Neural cell (in vitro differentiated cells): Measurements from ENCODE around the gene RASGEF1B. TPM values are rescaled to one million over a fixed set of nuclear protein-coding genes. Genes with fewer than 3 reads are reported as not detected.

Source experiments
- H2AFZ ChIP-seq: fragments of 200-600, 300-800 bp; sonication (generic), shearing (Covaris generic); 2 replicates; pipeline ENCODE4 v1.6.0; 2014; ENCODE audit warnings: low read depth, mild to moderate bottlenecking, antibody characterized with exemption, low read length, moderate library complexity
- H3F3A ChIP-seq: fragments of 200-600 bp; shearing (Covaris generic); 2 replicates; pipeline ENCODE4 v1.6.1; 2016; ENCODE audit warnings: mild to moderate bottlenecking, moderate library complexity, mixed read lengths, antibody characterized with exemption, low read length; ENCODE audit not compliant: insufficient read depth, poor library complexity, severe bottlenecking
- H3K27ac ChIP-seq: fragments of 200-600, 300-800 bp; sonication (generic), shearing (Covaris generic); 2 replicates; pipeline ENCODE4 v1.5.1; 2014; ENCODE audit warnings: mild to moderate bottlenecking, low read length, moderate library complexity
- H3K27me3 ChIP-seq: fragments of 300-800, 200-600 bp; sonication (generic), shearing (Covaris generic); 2 replicates; pipeline ENCODE4 v1.6.0; 2014; ENCODE audit warnings: mild to moderate bottlenecking, low read depth, low read length, moderate library complexity; ENCODE audit not compliant: insufficient read depth
- H3K36me3 ChIP-seq: fragments of 300-800, 200-600 bp; sonication (generic), shearing (Covaris generic); 2 replicates; pipeline ENCODE4 v1.5.1; 2014; ENCODE audit warnings: mild to moderate bottlenecking, antibody characterized with exemption, low read length, moderate library complexity; ENCODE audit not compliant: insufficient read depth
- H3K4me2 ChIP-seq: fragments of 300-800, 200-600 bp; sonication (generic), shearing (Covaris generic); 2 replicates; pipeline ENCODE4 v1.6.0; 2014; ENCODE audit warnings: mild to moderate bottlenecking, low read length
- H3K4me3 ChIP-seq: fragments of 300-800, 200-600 bp; sonication (generic), shearing (Covaris generic); 2 replicates; pipeline ENCODE4 v1.5.1; 2014; ENCODE audit warnings: mild to moderate bottlenecking, low read length, moderate library complexity
- H3K79me2 ChIP-seq: fragments of 200-600 bp; shearing (Covaris generic); replicated peaks from 2 replicates; pipeline ENCODE4 v1.6.0; 2014; ENCODE audit warnings: mild to moderate bottlenecking, low read length, moderate library complexity; ENCODE audit not compliant: insufficient read depth
- H3K9ac ChIP-seq: fragments of 300-800, 200-600 bp; sonication (generic), shearing (Covaris generic); 2 replicates; pipeline ENCODE4 v1.6.1; 2016; ENCODE audit warnings: mild to moderate bottlenecking, low read length, mixed read lengths
- H3K9me2 ChIP-seq: fragments of 200-600 bp; shearing (Covaris generic); 2 replicates; pipeline ENCODE4 v1.6.1; 2016; ENCODE audit warnings: mild to moderate bottlenecking, low read length, mixed read lengths; ENCODE audit not compliant: insufficient read depth
- H3K9me3 ChIP-seq: fragments of 200-600, 300-800 bp; sonication (generic), shearing (Covaris generic); 2 replicates; pipeline ENCODE4 v1.6.1; 2016; ENCODE audit warnings: mild to moderate bottlenecking, mixed run types, low read length, moderate library complexity, mixed read lengths
- H4K20me1 ChIP-seq: fragments of 200-600 bp; shearing (Covaris generic); 2 replicates; pipeline ENCODE4 v1.6.1; 2016; ENCODE audit warnings: mild to moderate bottlenecking, mixed run types; ENCODE audit not compliant: insufficient read depth
- EP300 ChIP-seq: fragments of 450-650 bp; conservative IDR thresholded peaks from 2 replicates; pipeline ENCODE4 v1.6.1; 2014; ENCODE audit warnings: antibody characterized with exemption, mild to moderate bottlenecking, moderate library complexity; ENCODE audit not compliant: poor library complexity, severe bottlenecking
- EZH2 ChIP-seq: fragments of 200-600, 300-800 bp; shearing (Covaris generic), sonication (generic); IDR thresholded peaks from 2 replicates; pipeline ENCODE4 v1.6.1; 2014; ENCODE audit warnings: antibody characterized with exemption, low read length, borderline replicate concordance, mild to moderate bottlenecking; ENCODE audit not compliant: insufficient read depth, poor library complexity, severe bottlenecking
- MXI1 ChIP-seq: fragments of 450-650 bp; conservative IDR thresholded peaks from 2 replicates; pipeline ENCODE4 v1.6.1; 2014; ENCODE audit warnings: antibody characterized with exemption, mild to moderate bottlenecking; ENCODE audit not compliant: poor library complexity, severe bottlenecking
- RAD21 ChIP-seq: fragments of 450-650 bp; conservative IDR thresholded peaks from 2 replicates; pipeline ENCODE4 v1.6.1; 2014; ENCODE audit warnings: antibody characterized with exemption, mild to moderate bottlenecking, moderate library complexity
- TAF1 ChIP-seq: IDR thresholded peaks from 2 replicates; pipeline ENCODE4 v1.6.1; 2012; ENCODE audit warnings: low read depth
- polyA plus RNA-seq: library from polyadenylated mRNA; depleted of rRNA; stranded (reverse); fragments of >200 nt; gene quantifications from 2 replicates; pipeline ENCODE4 v1.2.3, GENCODE V29; 2014
- TF ChIP-seq, protein P1 (sequence below): fragments of 450-650 bp; IDR thresholded peaks from 2 replicates; pipeline ENCODE4 v1.5.1; 2014; ENCODE audit warnings: antibody characterized with exemption, mild to moderate bottlenecking, moderate library complexity; ENCODE audit not compliant: poor library complexity, severe bottlenecking

The RASGEF1B gene
- polyA plus RNA-seq, 1 donor from 2014 or later = 21.5 TPM

DNA sequence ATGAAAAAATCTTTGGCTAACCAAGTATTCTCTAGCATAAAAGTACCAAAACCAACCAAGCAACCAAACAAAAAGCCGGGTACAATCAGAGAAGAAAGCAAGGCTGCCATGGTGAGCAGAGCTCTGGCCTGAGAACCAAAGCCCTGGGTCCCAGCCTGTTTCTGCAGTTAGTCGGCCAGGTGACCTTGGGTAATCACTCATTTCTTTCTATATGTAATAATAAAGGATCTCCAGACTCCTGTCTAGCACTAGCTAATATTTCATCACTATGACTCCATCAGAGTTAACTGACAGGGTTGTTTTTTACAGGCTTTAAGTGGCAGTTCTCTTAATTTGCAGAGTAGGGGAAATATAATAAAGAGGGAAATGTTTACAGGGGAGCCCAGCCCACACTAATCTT lies 34.0 kb upstream of the RASGEF1B start:
- H2AFZ ChIP-seq = no peak overlapping the region

DNA sequence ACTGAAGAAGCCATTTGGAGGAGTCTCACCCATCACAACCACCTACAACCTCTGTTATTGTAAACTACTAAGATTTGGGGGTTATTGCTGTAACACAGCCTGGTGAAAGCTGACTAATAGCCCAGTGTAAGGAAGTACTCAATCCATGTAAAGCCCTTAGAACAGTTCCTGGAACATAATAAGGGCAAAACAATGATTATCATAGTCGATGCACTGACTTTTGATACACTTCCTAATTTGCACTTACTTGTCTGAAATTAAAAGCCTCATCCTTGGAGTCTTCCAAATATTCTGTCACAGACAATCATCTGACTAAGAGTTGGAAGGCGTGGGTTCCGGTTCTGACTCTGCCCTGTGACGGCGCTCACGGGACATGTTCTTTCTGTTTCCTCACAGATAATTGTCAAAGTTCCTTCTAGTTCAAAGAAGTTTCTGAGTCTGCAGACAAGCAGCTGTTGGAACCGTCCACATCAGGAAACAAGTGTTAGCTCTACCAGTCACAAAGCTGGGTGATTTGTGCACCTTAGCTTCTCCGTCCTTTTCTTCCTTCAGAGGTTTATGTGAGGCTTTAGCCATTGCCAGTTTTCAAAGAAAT lies 33.4 kb upstream of the RASGEF1B start:
- Histone ChIP-seq H3K79me2 (no peaks in the 10 kb centered on the region), H3K4me2 (no peak overlapping the region), H3K4me3 (no peak overlapping the region), H2AFZ (no peak overlapping the region), H3K27ac (no peak overlapping the region), H3K9me3 (no peaks in the 10 kb centered on the region), H3F3A (peaks cover 12% of the 10 kb centered on the region), H3K9me2 (no peaks in the 10 kb centered on the region), H3K9ac (no peak overlapping the region), H3K36me3 (no peaks in the 10 kb centered on the region), H3K27me3 (no peaks in the 10 kb centered on the region), H4K20me1 (no peaks in the 10 kb centered on the region)
- TF ChIP-seq EP300 (no peak), MXI1 (no peak), EZH2 (no peak)

More for the DNA sequence above, 34.0 kb upstream of the RASGEF1B start:
- Histone ChIP-seq H3F3A (peaks cover 12% of the 10 kb centered on the region), H3K36me3 (no peaks in the 10 kb centered on the region), H3K27me3 (no peaks in the 10 kb centered on the region), H3K4me3 (no peak overlapping the region), H3K4me2 (no peak overlapping the region), H4K20me1 (no peaks in the 10 kb centered on the region), H3K9me3 (no peaks in the 10 kb centered on the region), H3K9me2 (no peaks in the 10 kb centered on the region), H3K9ac (no peak overlapping the region), H3K27ac (no peak overlapping the region), H3K79me2 (no peaks in the 10 kb centered on the region)
- no peak for TF ChIP-seq EP300
- TF ChIP-seq MXI1 = no peak
- no peak for TF ChIP-seq TAF1
- TF ChIP-seq RAD21 = no peak
- TF ChIP-seq, protein P1, sequence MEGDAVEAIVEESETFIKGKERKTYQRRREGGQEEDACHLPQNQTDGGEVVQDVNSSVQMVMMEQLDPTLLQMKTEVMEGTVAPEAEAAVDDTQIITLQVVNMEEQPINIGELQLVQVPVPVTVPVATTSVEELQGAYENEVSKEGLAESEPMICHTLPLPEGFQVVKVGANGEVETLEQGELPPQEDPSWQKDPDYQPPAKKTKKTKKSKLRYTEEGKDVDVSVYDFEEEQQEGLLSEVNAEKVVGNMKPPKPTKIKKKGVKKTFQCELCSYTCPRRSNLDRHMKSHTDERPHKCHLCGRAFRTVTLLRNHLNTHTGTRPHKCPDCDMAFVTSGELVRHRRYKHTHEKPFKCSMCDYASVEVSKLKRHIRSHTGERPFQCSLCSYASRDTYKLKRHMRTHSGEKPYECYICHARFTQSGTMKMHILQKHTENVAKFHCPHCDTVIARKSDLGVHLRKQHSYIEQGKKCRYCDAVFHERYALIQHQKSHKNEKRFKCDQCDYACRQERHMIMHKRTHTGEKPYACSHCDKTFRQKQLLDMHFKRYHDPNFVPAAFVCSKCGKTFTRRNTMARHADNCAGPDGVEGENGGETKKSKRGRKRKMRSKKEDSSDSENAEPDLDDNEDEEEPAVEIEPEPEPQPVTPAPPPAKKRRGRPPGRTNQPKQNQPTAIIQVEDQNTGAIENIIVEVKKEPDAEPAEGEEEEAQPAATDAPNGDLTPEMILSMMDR = no peak

DNA sequence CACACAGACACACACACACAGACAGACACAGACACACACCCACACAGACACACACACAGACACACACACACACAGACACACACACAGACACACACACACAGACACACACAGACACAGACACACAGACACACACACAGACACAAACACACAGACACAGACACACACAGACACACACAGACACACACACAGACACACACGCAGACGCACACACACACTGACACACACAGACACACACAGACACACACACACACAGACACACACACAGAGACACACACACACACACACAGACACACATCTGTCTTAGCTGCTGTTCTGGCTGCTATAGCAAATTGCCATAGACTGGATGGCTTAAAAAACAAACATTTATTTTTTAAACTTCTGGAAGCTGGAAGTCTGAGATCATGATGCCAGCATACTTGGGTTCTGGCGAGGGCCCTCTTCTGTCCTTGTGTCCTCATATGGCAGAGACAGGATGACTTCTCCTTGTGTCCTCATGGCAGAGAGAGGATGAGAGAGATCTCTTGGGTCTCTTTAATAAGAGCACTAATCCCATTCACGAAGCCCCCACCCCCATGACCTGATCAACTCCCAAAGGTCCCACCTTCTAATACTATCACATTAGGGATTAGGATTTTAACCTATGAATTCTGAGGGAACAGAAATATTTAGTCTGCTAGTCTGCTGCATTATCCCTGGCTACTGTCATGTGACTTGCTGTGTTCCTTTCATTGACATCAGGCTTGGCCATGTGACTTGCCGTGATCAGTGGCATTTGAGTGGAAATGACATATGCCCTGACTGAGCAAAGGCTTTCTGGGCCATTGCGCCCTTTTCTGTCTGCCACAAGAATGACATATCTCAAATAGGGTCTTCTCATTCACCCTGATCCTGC lies 32.7 kb upstream of the RASGEF1B start:
- Histone ChIP-seq H3K79me2 (no peaks in the 10 kb centered on the region), H3K9ac (no peak overlapping the region), H3K9me3 (no peaks in the 10 kb centered on the region), H3K27ac (no peak overlapping the region), H3K4me3 (no peak overlapping the region), H3K9me2 (no peaks in the 10 kb centered on the region), H3K27me3 (no peaks in the 10 kb centered on the region), H2AFZ (no peak overlapping the region), H3K4me2 (no peak overlapping the region), H4K20me1 (no peaks in the 10 kb centered on the region), H3F3A (peaks cover 16% of the 10 kb centered on the region), H3K36me3 (no peaks in the 10 kb centered on the region)
- no peak for TF ChIP-seq RAD21
- TF ChIP-seq MXI1 = no peak
